ENCODE measurements around the gene HLA-DOB.
"Not testable (repeated sequence)": the region's sequence is repeated elsewhere in the genome, so short reads cannot be mapped to it uniquely, and the experiment has no call there.

The HLA-DOB gene

DNA sequence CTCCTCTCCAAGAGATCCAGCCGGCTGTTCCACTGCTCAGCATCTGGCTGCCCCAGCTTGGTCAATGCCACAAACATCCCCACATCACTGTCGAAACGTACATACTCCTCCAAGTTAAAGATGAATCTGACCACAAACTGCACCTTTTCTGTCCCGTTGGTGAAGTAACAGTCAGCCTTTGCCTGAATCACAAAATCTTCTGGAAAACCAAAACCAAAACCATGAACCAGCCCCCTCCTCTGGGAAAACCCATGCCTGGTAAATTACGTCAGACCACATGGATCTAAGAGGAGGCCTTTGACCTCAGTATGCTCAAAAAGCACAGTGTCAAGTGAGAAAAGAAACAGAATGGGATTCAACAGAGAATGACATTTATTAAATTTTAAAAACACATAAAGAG lies 1.7 kb downstream of the HLA-DOB start:
- DNase-seq (ENCODE audit: low read depth, low spot score): no peak

DNA sequence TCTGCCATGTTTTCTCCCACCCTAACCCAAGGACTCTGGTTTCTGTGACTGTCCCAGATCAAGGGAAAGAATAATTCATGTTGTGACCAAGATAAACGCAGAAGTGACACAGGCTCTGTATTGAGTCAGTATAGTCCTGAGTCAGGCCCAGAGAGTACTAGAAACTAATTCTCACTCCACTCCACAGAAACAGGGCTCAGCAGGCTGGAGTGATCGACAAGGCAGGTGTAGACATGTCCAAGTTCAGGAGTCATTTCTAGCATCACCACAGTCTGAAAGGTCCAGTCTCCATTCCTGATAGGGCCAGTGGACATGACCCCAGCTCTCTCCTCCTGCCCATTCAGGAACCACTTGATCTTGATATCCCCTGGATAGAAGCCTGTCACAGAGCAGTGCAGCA lies 2.7 kb downstream of the HLA-DOB start:
- no peak for DNase-seq (ENCODE audit: low read depth, low spot score)

- DNase-seq (ENCODE audit: low read depth, low spot score): no peak
Measured at GRCh38 chr6:32809171-32809570, 7.6 kb downstream of the HLA-DOB start.

DNA sequence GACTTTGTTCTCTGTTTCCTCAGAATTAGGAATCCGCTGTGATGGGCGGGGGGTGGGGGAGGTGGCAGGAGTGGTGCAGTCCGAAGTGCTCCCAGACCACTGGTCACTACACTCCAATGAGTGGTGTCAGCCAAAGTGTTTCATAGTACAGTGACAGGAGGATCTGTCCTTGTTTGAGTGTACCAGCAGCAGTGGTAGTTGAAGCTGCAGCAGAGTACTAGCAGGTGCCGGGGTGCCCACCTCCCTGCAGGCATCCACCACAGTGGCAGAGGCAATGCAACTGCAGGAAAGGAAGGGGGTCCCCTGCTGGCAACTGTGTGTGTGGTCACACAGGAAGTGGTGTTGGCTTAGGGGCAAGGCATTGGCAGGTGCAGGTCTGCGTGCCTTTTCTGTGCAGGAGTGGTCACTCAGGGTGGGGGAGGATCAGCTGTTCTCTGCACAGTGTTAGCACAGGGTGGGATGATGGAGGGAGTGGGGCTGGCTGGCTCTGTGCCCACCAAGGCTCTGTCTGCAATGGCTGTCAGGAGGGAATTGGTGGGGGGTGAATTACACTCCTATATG lies 9.7 kb downstream of the HLA-DOB start:
- DNase-seq (ENCODE audit: low read depth, low spot score): no peak

GRCh38 chr6:32805404-32805803 lies 11.4 kb downstream of the HLA-DOB start:
- DNase-seq (ENCODE audit: low read depth, low spot score): not testable (repeated sequence)

GRCh38 chr6:32803416-32803815 lies 13.4 kb downstream of the HLA-DOB start:
- DNase-seq (ENCODE audit: low read depth, low spot score): no peak

DNA sequence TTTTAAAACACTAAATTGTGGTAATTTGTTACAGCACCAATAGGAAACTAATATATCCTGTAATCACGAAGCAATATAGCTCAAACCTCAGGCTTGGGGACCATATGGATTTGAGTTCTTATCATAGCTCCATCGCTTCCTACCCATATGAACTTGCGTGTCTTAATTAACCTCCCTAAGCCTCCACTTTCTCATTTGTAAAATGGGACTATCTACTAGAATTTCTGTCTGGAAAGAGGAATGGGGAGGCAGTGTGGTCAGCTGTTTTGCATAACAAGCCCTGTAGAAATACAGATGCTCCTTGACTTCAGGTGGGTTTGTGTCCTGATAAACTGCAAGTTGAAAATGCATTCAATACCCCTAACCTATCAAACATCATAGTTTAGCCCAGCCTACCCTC lies 17.1 kb downstream of the HLA-DOB start:
- no peak for DNase-seq (ENCODE audit: low read depth, low spot score)

- DNase-seq (ENCODE audit: low read depth, low spot score): no peak
Measured at GRCh38 chr6:32799168-32799567, 17.6 kb downstream of the HLA-DOB start.

DNA sequence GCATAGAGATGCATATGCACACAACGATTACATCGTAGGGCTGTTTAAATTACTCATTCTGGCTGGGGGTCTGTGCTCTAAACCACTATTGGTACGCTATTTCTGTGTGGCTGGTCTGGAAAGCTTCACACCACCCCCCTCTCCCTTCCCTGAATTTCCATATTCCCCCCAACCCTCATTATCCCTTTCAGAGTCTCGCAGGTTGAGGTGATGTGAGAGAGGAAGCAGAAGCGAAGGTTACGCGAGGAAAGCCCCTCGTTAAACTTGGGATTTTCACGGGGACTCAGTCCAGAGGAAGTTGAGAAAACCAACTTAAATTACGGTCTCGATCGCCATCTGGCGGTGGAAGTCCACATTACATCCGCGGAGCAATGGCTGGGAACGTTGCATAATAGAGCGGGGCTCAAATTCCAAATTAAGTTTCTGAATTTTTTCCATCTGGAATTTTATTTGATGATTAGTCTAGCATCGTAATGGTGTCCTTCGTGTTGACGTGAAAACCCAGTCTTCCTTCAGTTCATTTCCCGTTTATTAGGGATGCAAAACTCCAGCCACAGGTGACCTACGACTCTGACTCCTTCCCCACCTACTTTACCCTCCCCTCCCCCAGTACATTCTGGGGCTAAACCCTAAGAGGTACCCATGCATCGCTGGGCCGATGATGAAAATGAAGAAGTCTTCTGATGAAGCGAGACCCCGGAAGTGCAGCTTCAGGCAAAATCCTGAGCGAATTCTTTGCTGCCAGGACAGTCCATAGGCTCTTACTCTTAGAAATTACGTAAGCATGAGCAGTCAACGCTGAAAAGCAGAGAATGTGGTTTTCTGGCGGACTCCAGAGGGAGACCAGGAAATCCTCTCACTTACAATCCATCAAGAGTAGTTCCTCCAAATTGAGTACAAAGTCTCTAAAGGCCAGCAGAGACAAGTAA lies 19.7 kb downstream of the HLA-DOB start:
- peak; percentile 35 for DNase-seq (ENCODE audit: low read depth, low spot score)

GRCh38 chr6:32794510-32794909 lies 22.3 kb downstream of the HLA-DOB start:
- DNase-seq (ENCODE audit: low read depth, low spot score): no peak

DNA sequence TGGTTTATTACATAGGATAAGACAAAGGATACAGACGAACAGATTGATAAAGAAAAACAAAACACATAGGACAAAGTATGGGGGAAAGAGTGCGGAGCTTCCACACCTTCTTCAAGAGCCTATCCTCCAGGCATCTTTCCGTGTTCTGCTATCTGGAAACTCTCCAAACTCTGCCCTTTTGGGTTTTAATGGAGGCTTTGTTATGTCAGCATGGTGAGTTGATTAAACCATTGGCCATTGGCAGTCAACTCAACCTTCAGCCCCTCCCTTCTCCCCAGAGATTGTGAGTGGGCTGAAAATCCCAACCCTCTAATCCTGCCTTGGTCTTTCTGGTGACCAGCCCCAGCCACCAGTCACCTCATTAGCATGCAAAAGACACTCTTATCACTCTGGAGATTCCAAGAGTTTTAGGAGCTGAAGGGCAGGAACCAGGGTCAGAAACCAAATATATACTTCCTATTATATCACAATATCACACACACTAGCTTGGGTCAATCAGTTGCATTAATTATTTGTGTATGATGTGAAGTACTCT lies 23.8 kb downstream of the HLA-DOB start:
- DNase-seq (ENCODE audit: low read depth, low spot score): no peak

- no peak for DNase-seq (ENCODE audit: low read depth, low spot score)
Measured at GRCh38 chr6:32790306-32790705, 26.5 kb downstream of the HLA-DOB start.

DNA sequence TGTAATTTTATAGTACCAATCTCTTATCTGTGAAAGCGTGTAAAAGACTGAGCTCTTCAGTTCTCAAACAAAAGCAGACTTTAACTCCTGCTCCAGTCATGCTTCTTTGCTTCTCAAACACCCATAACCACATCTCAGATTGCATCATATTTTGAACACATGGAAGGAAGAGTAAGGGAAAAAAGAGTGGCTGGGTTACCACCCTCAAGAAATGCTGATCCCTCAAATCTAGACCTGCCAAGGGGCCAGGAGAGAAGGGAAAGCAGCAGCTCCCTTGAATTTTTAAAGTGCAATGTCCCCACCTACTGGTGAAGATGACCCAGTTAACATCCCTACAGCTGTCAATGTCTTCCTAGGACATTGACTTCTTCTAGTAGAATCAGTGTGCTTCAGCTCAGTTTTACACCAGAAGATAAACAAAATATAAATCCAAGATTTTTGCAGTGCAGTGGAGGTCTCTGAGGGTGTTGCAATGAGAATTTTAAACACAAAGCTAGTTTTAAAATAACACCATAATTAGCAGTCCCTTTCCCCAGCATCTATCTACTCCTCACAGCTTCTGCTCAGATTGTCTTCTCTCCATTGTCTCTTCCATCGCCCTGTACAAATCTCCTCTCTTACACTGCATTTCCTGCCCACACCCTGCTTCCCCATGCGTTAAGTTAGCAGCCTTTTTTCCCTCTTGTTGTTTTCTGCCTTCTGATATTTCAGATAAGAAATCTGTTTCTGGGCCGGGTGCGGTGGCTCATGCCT lies 30.8 kb downstream of the HLA-DOB start:
- DNase-seq (ENCODE audit: low read depth, low spot score): peak; percentile 15

GRCh38 chr6:32782923-32783322 lies 33.9 kb downstream of the HLA-DOB start:
- not testable (repeated sequence) for DNase-seq (ENCODE audit: low read depth, low spot score)

GRCh38 chr6:32779036-32779435 lies 37.8 kb downstream of the HLA-DOB start:
- no peak for DNase-seq (ENCODE audit: low read depth, low spot score)

- no peak for DNase-seq (ENCODE audit: low read depth, low spot score)
Measured at GRCh38 chr6:32775071-32775470, 41.7 kb downstream of the HLA-DOB start.

DNA sequence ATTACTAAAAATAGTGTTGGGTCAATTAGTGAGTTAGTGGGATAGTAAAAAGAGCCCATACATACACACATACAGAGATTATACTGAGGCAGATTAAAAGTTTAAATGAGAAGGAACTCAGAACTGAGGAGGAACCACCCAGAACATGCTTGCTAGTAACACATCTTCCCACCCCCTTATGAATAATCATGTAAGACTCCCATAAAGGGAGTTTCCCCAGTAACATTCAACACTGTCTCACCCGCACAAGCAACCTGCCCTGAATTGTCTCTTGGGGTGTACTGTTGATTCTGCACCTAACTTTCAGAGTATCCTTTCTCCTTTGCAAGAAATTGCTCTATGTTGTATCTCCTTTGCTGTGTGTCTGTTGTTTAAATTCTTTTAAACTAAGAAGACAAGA lies 42.4 kb downstream of the HLA-DOB start:
- no peak for DNase-seq (ENCODE audit: low read depth, low spot score)

GRCh38 chr6:32772656-32773055 lies 44.1 kb downstream of the HLA-DOB start:
- DNase-seq (ENCODE audit: low read depth, low spot score): no peak

DNA sequence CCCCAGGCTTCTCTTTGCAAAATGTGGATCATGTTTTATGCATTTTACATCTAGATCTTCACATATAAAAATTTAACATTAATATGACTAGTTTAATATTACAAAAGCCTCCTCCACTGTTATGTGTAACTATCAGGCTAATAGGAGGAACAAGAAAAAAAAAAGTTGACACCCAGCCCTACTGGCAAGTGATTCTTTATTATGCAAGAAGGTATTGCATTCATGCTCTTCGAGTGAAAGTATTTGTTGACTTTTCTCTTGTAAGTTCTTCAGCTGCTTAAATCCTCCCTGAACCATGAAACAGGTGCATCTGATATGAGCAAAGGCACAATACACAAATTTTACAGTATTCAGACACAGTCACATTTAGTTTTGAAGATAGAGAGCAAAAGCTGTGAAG lies 52.8 kb downstream of the HLA-DOB start:
- DNase-seq (ENCODE audit: low read depth, low spot score): no peak

DNA sequence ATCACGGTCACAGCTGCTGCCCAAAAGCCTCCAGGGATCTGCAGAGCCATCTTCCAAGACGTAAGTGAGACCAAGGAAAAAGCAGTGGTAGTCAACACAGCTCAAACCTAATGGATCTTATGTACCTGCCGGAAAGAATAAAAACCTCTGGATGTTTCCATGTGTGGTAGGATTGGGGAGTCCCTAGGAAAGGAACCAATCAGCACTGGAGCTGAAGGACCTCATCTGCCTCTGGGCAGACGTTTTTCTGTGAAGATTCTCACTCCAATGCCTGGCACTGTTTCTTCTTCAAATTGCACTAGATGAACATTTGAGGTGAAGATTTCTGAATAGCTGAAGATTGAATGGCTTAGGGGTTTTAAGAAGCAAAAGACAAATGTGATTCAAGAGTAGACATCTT lies 53.4 kb downstream of the HLA-DOB start, which contains the start of gene HLA-DQB2:
HLA-DQB2 (minus strand) TSS at position 112 of the 400 bp plus-strand sequence; CDS start at position 50, 62 bp downstream.
- DNase-seq (ENCODE audit: low read depth, low spot score): no peak
